Measurements from ENCODE around the gene HS2ST1.

HS2ST1 gene

DNA sequence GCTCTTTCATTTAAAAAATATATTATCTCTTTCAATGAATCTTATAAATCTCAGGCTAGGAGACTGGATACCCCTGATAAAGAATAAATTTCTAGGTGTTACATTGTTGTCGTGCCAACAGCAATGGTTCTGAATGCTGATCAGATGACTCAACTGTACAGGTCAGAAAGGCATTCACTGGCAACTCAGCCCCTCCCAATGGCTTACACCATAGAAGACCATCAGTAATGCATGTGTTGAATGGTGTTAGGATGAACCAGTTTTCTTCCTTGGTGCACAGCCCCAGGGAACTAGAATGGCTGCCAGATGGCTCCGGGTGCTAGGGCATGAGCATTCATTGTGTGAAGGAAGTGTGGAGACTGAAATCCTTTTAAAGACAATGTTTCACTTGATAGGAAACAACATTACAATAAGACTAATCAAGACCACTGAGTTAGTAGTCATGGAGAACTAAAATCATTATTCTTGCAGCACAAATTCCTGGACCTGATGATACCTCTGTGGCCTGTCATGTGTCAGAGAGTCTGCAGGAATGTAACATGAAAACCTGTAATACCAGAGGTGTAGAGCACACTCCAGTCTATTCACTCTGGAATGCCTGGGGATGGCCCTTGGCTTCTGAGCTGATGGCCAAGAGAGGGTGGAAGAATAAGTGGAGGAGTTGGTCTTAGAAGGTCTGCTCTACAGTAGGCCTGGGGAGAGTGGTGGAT lies 226.6 kb downstream of the HS2ST1 start:
- DNase-seq (ENCODE audit: low spot score), result no peak

DNA sequence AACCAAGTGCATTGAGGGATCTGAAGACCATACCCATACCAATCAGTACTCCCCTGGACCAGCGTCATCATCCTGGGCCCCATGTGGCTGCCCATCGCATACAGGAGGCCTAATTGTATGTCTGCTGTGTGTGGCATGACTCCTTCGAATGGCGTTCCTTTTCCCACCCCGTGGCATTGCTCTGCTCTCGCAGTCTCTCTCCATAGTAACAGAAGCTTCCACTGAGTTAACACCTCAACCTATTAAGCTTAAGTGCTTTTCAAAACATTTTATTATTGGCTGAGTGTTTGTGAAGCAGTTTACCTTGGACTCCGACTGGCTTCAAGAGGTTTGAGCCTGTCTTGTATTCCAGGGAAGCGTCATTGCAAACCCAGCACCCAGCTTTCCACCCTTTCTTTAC lies 227.1 kb downstream of the HS2ST1 start:
- DNase-seq (ENCODE audit: low spot score), result no peak

DNA sequence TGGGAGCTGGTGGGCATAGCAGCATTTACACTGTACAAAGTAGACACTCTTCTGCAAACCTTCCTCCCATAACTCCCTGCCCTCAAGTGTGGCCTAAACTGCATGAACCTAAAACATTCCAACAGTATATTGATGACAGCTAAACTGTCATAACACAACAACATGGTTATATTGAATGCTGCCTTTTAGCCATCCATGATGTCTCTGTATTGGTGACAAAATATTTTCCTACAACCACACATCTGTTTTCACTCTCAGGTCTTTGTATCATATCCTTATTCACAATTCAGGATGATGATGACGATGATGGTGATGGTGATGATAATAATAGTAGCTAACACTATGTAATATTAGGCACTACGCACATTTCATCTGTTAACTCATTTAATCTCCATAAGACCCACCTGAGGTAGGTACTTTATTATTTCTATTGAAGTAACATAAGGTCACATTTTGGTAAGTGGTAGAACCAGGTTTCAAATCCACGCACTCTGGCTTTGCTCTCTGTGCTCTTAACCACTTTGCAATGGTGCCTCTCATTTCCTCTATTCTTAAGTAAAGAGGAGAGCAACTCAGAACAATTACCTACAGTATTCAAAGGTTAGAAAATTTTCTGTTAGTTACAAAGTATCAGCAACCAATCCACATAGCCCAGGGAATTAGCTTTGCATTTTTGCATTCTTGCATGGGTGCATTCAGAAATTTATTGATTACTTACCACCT lies 229.1 kb downstream of the HS2ST1 start:
- DNase-seq (ENCODE audit: low spot score), result no peak

DNA sequence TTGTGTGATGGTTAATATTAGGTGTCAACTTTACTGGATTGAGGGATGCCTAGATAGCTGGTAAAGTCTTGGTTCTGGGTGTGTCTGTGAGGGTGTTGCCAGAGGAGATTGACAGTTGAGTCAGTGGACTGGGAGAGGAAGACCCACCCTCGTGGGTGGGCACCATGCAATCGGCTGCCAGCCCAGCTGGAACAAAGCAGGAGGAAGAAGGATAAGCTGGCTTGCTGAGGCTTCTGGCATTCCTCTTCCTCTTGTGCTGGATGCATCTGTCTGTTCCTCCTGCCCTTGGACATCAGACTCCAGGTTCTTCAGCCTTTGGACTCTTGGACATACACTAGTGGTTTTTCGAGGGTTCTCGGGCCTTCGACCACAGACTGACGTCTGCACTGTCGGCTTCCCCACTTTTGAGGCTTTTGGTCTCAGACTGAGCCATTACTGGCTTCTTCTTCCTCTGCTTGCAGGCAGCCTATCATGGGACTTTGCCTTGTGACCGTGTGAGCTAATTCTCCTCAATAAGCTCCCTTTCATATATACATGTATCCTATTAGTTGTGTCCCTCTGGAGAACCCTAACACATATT lies 230.0 kb downstream of the HS2ST1 start:
- DNase-seq (ENCODE audit: low spot score), result no peak

DNA sequence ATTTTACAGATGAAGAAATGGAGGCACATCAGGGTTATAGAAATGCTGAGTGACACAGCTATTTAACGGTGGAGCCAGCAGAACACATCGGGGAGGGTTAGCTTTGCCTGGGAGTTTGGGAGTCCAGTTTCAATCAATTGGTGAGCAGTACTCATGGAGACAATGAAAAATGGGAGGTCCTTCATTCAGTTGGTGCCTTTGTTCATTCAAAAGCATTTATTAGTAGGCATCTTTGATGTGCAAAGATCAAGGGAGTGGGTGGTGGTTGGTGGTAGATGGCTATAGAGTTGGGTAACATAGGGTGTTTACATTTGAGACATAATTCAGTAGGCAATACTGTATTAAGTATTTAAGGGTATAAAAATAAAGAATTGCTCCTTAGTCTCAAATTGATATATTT lies 230.5 kb downstream of the HS2ST1 start:
- DNase-seq (ENCODE audit: low spot score), result no peak

DNA sequence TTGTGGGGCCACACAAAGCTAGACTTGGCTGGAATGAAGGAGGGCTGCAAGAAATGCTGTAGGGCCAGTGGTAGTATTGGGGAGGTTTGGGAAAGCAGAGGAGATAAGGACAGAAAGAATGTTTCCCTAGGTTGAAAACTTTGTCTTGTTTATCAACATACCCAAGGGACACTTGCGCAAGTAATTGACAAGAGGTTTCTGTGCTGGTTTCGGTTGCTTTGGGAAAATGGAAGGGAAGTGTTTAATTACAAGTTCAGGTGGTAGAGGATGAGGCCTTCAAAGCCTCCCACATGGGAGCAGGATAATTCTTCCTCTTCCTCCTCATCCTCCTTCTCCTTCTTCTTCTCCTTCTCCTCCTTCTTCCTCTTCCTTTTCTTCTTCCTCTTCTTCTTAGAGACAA lies 232.1 kb downstream of the HS2ST1 start:
- no peak for DNase-seq (ENCODE audit: low spot score)

DNA sequence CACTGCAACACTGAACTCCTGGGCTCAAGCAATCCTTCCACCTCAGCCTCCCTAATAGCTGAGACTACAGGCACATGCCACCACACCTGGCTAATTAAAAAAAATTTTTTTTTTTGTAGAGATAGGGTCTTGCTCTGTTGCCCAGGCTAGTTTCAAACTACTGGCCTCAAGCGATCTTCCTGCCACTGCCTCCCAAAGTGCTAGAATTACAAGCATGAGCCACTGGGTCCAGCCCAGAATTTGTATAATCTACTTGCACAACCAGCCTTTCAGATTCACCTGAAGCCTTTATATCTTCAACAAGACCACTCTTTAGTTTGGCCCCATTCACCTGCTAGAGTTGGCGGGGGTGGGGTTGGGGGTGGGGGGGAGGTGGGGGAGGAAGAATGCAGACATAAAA lies 232.6 kb downstream of the HS2ST1 start:
- no peak for DNase-seq (ENCODE audit: low spot score)

DNA sequence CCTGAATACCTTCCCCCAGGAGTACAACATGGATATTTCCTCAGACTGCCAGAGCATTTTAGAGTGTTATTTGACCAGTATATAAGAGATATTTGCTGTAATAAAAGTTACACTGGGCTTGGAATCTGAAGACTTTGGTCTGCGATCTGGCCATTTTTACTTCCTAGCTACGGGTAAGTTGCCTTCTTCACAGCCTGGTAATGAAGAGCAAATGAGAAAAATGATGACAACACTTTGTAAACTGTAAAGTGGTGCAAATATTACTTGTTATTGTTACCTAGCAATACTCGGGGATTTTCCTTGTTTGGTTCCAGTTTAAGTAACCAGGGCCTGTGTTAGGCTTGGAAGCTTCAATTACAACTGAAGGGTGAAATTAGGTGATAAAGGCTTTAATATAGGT lies 233.4 kb downstream of the HS2ST1 start:
- DNase-seq (ENCODE audit: low spot score), result no peak

DNA sequence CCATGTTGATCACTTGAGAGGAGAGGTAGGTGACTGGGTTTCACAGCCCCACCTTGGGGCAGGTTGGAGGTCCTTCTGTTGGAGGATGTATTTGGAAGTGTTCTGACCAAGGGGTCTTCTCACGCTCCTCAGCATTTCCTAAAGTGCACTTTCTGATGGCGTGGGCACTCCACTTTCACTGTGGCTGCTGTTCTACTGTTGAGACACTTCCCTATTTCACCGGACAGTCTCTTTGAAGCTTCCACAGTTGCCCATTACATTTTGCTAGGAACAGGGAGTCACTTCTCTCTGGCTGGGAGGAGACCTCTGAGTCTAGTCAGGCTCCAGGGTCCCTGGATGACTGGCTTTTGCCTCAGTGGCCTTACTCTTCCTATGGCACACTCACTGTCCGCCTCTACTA lies 234.2 kb downstream of the HS2ST1 start:
- no peak for DNase-seq (ENCODE audit: low spot score)

DNA sequence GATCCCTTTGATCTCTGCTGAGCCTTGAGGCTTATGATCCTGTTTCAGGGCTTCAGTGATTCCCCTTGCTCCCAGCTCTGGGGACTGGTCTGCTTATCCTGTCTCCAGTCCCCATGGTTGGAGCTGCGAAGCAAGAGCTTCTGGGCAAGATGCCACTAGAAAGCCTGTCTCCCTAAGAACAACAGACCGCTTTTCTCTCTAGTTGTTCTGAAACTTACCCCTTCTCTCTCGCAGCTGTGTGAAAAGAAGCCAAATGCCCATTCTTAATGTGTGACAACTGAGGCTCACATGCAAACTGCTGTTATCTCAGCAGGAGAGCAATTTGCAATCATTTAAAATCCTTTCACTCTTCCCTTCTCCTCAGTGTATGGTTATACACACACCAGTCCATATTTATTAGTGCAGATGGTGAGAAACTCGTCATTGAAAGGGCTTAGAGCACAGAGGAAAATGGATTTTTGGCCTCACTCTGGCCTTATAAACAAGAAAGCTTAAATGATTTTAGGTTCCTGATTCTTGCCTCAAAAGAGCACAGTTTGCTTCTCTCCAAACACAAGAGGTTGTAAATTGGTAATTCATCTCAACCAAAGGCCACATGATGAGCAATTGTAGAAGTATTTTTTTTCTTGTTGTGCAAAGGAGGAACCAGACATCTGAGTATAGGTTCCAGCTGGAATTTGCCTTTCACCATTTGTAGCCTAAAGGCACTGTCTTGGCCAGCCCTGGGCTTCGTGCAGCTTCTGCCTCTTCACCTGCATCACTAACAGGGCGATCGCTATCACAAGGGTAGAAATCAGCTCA lies 235.0 kb downstream of the HS2ST1 start:
- no peak for DNase-seq (ENCODE audit: low spot score)

DNA sequence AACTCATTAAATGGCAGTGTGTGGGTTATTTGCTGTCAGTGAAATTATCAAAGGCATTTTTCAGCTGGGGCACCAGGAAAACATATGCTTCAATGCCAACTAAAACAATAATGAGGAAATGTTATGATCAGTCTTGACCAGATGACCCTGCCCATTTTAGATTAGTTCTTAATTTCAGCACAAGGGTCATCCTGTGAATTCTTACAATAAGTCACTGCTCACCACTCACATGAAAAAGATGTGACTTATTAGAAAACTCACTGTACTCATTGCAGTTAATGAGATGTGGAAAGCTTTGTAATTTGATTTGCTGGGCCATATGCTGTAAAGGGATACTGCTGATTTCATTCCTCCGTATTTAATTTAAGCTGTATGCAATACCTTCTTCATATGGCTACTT lies 235.7 kb downstream of the HS2ST1 start:
- no peak for DNase-seq (ENCODE audit: low spot score)

DNA sequence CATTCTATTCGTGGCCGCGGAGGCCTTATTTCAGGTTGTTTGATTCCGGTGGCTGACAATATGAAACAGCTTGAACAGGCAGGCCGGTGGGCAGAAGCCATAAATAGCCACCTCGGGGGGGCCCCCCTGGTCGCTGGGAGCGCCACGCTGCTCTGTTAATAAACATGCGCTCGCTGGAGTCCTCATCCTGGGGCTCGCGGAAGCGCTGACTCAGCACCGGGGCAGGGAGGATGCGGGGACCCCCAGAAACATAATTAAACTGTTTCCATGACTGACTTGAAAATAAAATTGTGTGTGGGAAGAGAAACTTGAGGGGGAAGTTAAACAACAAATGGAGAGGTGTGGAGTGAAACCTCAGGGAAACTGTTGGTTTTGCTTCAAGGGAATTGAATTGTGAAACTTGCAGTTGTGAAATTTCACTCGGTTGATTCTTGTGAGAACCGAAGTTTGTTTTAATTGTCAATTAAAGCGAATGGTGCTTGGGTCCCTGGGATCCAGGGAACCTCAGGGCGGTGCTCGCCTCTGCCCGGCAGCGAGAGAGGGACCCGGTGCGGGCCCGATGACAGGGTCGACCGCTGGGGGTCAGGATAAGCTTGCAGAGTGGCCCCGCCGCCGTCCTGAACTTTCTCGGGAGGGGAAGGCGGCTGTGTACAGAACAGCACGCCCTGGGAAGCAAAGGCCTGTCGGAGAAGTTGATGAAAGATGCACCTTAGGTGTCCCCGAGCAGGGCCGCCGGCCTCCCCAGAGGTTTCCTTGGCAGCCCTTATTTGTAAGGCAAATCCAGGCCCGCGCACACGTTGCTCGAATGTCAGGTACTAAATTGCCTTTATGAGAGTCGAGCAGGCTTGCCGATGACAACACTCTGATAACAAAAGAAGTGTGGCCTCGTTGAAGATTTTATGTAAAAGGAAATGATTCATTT lies 237.3 kb downstream of the HS2ST1 start:
- no peak for DNase-seq (ENCODE audit: low spot score)

DNA sequence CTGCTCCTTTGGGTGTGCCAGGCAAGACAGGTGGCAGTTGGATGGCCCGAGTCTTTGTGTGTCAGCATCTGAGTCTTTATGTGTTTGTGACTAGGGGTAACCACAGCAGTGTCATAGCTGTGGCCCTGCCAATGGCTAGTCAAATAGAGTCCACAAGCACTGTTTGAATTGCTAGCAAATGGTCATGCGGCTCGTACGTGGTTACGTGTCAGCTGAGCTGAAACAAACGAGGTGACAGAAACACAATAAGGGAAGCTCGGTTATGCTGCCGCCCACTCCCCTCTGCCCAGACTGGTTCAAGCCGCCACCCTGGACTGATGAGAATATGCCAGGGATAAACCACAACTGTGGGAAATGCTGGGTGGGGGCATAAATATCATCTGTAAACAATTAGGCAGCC lies 239.9 kb downstream of the HS2ST1 start:
- DNase-seq (ENCODE audit: low spot score), result no peak

DNA sequence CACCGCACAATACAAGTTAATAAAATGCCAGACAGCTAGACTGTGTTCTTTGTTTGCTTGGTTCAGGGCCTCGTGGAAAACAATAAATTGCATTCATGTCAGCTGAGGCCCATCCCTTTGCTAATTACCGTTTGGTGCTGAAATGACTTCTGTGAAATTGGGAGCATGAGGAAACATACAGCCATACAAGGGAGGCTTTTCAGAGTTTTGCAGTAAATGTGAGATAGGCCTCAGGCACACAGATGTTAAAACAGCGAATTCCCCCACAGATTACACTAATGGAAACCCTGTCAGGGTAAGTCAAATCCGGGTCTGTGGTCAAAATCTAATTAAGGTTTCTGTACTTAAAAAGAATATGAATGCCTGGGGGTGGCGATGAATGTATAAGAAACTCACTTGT lies 240.7 kb downstream of the HS2ST1 start:
- no peak for DNase-seq (ENCODE audit: low spot score)

DNA sequence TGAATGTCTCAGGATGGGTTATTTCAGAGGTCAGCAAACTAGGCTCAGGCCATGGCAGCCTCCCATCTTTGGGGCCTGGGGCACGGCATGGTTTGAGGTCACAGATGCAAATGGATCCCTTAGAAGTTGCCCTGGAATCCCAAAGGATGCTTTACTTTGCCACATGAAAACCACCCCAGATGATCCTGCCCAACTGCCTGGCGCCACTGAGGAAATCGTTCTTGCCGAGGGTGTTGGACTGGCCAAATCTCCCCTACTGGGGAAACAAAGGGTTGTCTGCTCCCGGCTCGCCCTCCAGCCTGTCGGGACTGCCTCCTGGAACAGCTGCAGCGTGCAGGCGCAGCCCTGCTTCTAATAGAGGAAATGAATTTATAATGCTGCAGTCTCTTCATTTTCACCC lies 241.2 kb downstream of the HS2ST1 start:
- no peak for DNase-seq (ENCODE audit: low spot score)

DNA sequence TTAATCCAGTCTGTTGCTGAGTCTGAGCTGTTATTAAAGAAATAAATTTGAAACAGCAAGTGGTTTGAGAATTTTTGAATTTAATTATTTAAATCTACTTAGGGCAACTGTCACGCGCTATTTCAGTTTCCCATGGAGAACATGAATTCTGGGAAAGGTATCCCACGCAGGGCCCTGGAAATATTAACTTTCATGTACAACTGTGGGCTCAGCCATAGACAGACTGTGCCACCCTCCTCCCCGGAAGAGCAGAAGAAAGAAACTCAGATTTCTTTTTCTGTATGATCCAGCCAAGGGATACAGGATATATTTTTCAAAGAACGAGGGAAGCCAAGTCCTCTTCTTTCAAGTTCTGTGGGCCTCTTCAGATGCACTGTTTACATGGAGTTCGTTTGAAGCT lies 241.7 kb downstream of the HS2ST1 start:
- no peak for DNase-seq (ENCODE audit: low spot score)

DNA sequence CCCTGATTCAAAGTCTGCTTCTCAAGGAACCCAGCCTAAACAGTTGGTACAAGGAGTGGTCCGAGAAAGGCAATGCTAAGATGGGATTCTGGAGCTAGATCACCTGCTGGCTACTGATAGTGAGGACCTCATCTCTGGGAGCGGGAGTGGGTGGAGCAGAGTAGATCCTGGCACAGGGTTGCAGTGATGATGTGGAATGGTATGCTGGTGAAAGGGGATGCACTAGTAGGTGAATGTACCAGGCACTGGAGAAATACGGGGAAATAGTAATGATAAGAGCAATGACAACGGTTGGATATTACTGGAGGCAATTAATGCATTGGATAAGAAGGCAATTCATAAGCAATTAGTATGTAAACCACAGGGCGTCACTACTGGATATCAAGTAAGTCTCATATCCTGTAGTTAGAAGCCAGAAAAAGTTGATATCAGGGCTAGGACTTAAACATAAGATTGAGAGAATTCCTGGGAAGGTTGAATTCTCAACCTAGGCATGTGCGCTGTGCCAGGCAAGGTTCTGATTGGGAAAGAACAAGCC lies 245.0 kb downstream of the HS2ST1 start:
- DNase-seq (ENCODE audit: low spot score), result no peak

All from hematopoietic multipotent progenitor cell treated with erythropoietin and hydrocortisone succinate and interleukin-3 and kit ligand, for 15 days (in vitro differentiated cells).